Immature natural killer cell (primary cell): ENCODE results near the gene ABHD16B. TPM values are rescaled to one million over a fixed set of nuclear protein-coding genes. Genes with fewer than 3 reads are reported as not detected.

Experiments used
- DNase-seq, 3 donors: peaks; one replicate each; pipeline ENCODE4 v3.0.0; 2022; ENCODE audit warnings: mixed read lengths in 1 of 3
- H3K27ac Mint-ChIP-seq, 6 donors: one replicate each; pipeline ENCODE4 v1.8.0; 2020; ENCODE audit warnings: mixed read lengths in 6 of 6, mild to moderate bottlenecking in 5 of 6, inconsistent platforms in 4 of 6, moderate library complexity in 3 of 6
- H3K27me3 Mint-ChIP-seq, 3 donors: one replicate each; pipeline ENCODE4 v1.8.0; 2020 to 2021; ENCODE audit warnings: low read depth in 3 of 3, mild to moderate bottlenecking in 3 of 3, mixed read lengths in 3 of 3, moderate library complexity in 3 of 3, inconsistent platforms in 1 of 3
- H3K36me3 Mint-ChIP-seq, 3 donors: one replicate each; pipeline ENCODE4 v1.8.0; 2020; ENCODE audit warnings: mixed read lengths in 3 of 3, inconsistent platforms in 2 of 3, mild to moderate bottlenecking in 2 of 3
- H3K4me1 Mint-ChIP-seq, 2 donors: one replicate each; pipeline ENCODE4 v1.8.0; 2020; ENCODE audit warnings: inconsistent platforms in 2 of 2, mild to moderate bottlenecking in 2 of 2, mixed read lengths in 2 of 2, moderate library complexity in 1 of 2
- H3K4me3 Mint-ChIP-seq, 5 donors: one replicate each; pipeline ENCODE4 v1.8.0; 2020; ENCODE audit warnings: mild to moderate bottlenecking in 5 of 5, mixed read lengths in 5 of 5, inconsistent platforms in 3 of 5, moderate library complexity in 3 of 5
- H3K9me3 Mint-ChIP-seq, 6 donors: one replicate each; pipeline ENCODE4 v1.8.0; 2020; ENCODE audit warnings: mild to moderate bottlenecking in 6 of 6, mixed read lengths in 6 of 6, inconsistent platforms in 4 of 6, moderate library complexity in 3 of 6
- polyA plus RNA-seq, 3 donors: library from polyadenylated mRNA; unstranded; fragments of 300-500 nt; fragmentation: Illumina TruSeq; gene quantifications; one replicate each; pipeline ENCODE4 v1.2.3, GENCODE V29; 2021

Gene ABHD16B
- polyA plus RNA-seq, result under 1 TPM in 1 of 3 donors, not detected in 2; 0.34 TPM

- peaks cover 8 to 17% (median 9%) of the 10 kb centered on the region in 3 donors for H3K27me3 Mint-ChIP-seq
- peaks cover 38 to 48% of the 10 kb centered on the region in 2 donors for H3K4me1 Mint-ChIP-seq
- no peak for DNase-seq
- peaks cover 0 to 4% (median 0%) of the 10 kb centered on the region in 3 donors for H3K36me3 Mint-ChIP-seq
- H3K9me3 Mint-ChIP-seq, result no peaks in the 10 kb centered on the region
- no peak within 1 kb of the TSS for H3K4me3 Mint-ChIP-seq
- peak within 1 kb of the TSS in 2 of 6 donors; percentile 23 to 64 for H3K27ac Mint-ChIP-seq
Measured at GRCh38 chr20:63861365-63861934, at the start of gene ABHD16B. Gene ABHD16B, plus strand, starts transcription at chr20:63861498. Its CDS starts 43 bp downstream, at chr20:63861541.

GRCh38 chr20:63814891-63815614 is 46.2 kb upstream of the ABHD16B start:
- H3K27me3 Mint-ChIP-seq, result peaks cover 1 to 8% (median 3%) of the 10 kb centered on the region in 3 donors
- no peaks in the 10 kb centered on the region for H3K9me3 Mint-ChIP-seq
- no peak for DNase-seq
- peak overlapping the region in 1 of 6 donors; percentile 53 for H3K27ac Mint-ChIP-seq
- no peak overlapping the region for H3K4me3 Mint-ChIP-seq
- H3K4me1 Mint-ChIP-seq, result no peaks in the 10 kb centered on the region
- H3K36me3 Mint-ChIP-seq, result no peaks in the 10 kb centered on the region

- Mint-ChIP-seq H3K4me1 (no peaks in the 10 kb centered on the region), H3K27ac (peak overlapping the region in 1 of 6 donors; percentile 24), H3K27me3 (peaks cover 1 to 9% (median 3%) of the 10 kb centered on the region in 3 donors), H3K36me3 (no peaks in the 10 kb centered on the region), H3K4me3 (no peak overlapping the region), H3K9me3 (no peaks in the 10 kb centered on the region)
- no peak for DNase-seq
Measured at GRCh38 chr20:63815615-63816253, 45.6 kb upstream of the ABHD16B start.

- Mint-ChIP-seq H3K27ac (peak overlapping the region in 4 of 6 donors; percentile 21 to 54 (median 36)), H3K9me3 (peaks cover 0 to 1% (median 0%) of the 10 kb centered on the region in 6 donors), H3K36me3 (peaks cover 0 to 3% (median 0%) of the 10 kb centered on the region in 3 donors), H3K4me3 (peak overlapping the region in 4 of 5 donors; percentile 32 to 75 (median 52)), H3K27me3 (peaks cover 4 to 13% (median 6%) of the 10 kb centered on the region in 3 donors), H3K4me1 (no peaks in the 10 kb centered on the region)
- no peak for DNase-seq
Measured at GRCh38 chr20:63819224-63819921, 41.9 kb upstream of the ABHD16B start.

- no peaks in the 10 kb centered on the region for H3K4me1 Mint-ChIP-seq
- peaks cover 0 to 1% (median 0%) of the 10 kb centered on the region in 6 donors for H3K9me3 Mint-ChIP-seq
- H3K4me3 Mint-ChIP-seq, result no peak overlapping the region
- H3K27ac Mint-ChIP-seq, result no peak overlapping the region
- no peak for DNase-seq
- peaks cover 2 to 10% (median 6%) of the 10 kb centered on the region in 3 donors for H3K27me3 Mint-ChIP-seq
- peaks cover 0 to 3% (median 0%) of the 10 kb centered on the region in 3 donors for H3K36me3 Mint-ChIP-seq
Measured at GRCh38 chr20:63821811-63822210, 39.5 kb upstream of the ABHD16B start.

- H3K27me3 Mint-ChIP-seq, result peaks cover 2 to 12% (median 6%) of the 10 kb centered on the region in 3 donors
- H3K9me3 Mint-ChIP-seq, result peaks cover 0 to 1% (median 0%) of the 10 kb centered on the region in 6 donors
- no peak for DNase-seq
- H3K36me3 Mint-ChIP-seq, result peaks cover 0 to 3% (median 0%) of the 10 kb centered on the region in 3 donors
- H3K4me3 Mint-ChIP-seq, result no peak overlapping the region
- no peaks in the 10 kb centered on the region for H3K4me1 Mint-ChIP-seq
- no peak overlapping the region for H3K27ac Mint-ChIP-seq
Measured at GRCh38 chr20:63822276-63822696, 39.0 kb upstream of the ABHD16B start.

- Mint-ChIP-seq H3K27me3 (peaks cover 2 to 17% (median 8%) of the 10 kb centered on the region in 3 donors), H3K27ac (no peak overlapping the region), H3K4me3 (no peak overlapping the region), H3K36me3 (peaks cover 0 to 3% (median 0%) of the 10 kb centered on the region in 3 donors), H3K4me1 (no peaks in the 10 kb centered on the region), H3K9me3 (peaks cover 0 to 1% (median 0%) of the 10 kb centered on the region in 6 donors)
- DNase-seq, result no peak
Measured at GRCh38 chr20:63823691-63824311, 37.5 kb upstream of the ABHD16B start.

GRCh38 chr20:63825331-63826118 is 35.8 kb upstream of the ABHD16B start:
- peaks cover 0 to 3% (median 0%) of the 10 kb centered on the region in 6 donors for H3K9me3 Mint-ChIP-seq
- peaks cover 0 to 3% (median 0%) of the 10 kb centered on the region in 3 donors for H3K36me3 Mint-ChIP-seq
- no peak overlapping the region for H3K27ac Mint-ChIP-seq
- no peak for DNase-seq
- H3K4me3 Mint-ChIP-seq, result no peak overlapping the region
- H3K27me3 Mint-ChIP-seq, result peaks cover 10 to 26% (median 15%) of the 10 kb centered on the region in 3 donors
- H3K4me1 Mint-ChIP-seq, result peaks cover 9 to 12% of the 10 kb centered on the region in 2 donors

- Mint-ChIP-seq H3K27me3 (peaks cover 9 to 25% (median 14%) of the 10 kb centered on the region in 3 donors), H3K9me3 (peaks cover 0 to 3% (median 0%) of the 10 kb centered on the region in 6 donors), H3K4me1 (peaks cover 9 to 12% of the 10 kb centered on the region in 2 donors), H3K36me3 (peaks cover 0 to 3% (median 0%) of the 10 kb centered on the region in 3 donors), H3K27ac (no peak overlapping the region), H3K4me3 (no peak overlapping the region)
- no peak for DNase-seq
Measured at GRCh38 chr20:63826753-63827152, 34.5 kb upstream of the ABHD16B start.

- Mint-ChIP-seq H3K27me3 (peaks cover 9 to 22% (median 12%) of the 10 kb centered on the region in 3 donors), H3K4me1 (peaks cover 9 to 12% of the 10 kb centered on the region in 2 donors), H3K9me3 (peaks cover 0 to 2% (median 0%) of the 10 kb centered on the region in 6 donors), H3K4me3 (peak overlapping the region in 1 of 5 donors; percentile 30), H3K36me3 (peaks cover 0 to 3% (median 0%) of the 10 kb centered on the region in 3 donors), H3K27ac (no peak overlapping the region)
- no peak for DNase-seq
Measured at GRCh38 chr20:63828124-63828523, 33.2 kb upstream of the ABHD16B start.

- Mint-ChIP-seq H3K27me3 (peaks cover 9 to 23% (median 11%) of the 10 kb centered on the region in 3 donors), H3K4me3 (peak overlapping the region in 2 of 5 donors; percentile 18 to 30), H3K36me3 (peaks cover 0 to 3% (median 0%) of the 10 kb centered on the region in 3 donors), H3K4me1 (peaks cover 9 to 12% of the 10 kb centered on the region in 2 donors), H3K9me3 (peaks cover 0 to 2% (median 0%) of the 10 kb centered on the region in 6 donors), H3K27ac (no peak overlapping the region)
- no peak for DNase-seq
Measured at GRCh38 chr20:63828545-63828944, 32.8 kb upstream of the ABHD16B start.

- Mint-ChIP-seq H3K4me3 (peak overlapping the region in 2 of 5 donors; percentile 86), H3K4me1 (peaks cover 9 to 12% of the 10 kb centered on the region in 2 donors), H3K9me3 (peaks cover 0 to 2% (median 0%) of the 10 kb centered on the region in 6 donors), H3K27me3 (peaks cover 9 to 26% (median 12%) of the 10 kb centered on the region in 3 donors), H3K36me3 (no peaks in the 10 kb centered on the region), H3K27ac (no peak overlapping the region)
- DNase-seq, result no peak
Measured at GRCh38 chr20:63828951-63829350, 32.3 kb upstream of the ABHD16B start.
